Measurements from ENCODE around the gene SPPL2B.
"Not testable (repeated sequence)": the region's sequence is repeated elsewhere in the genome, so short reads cannot be mapped to it uniquely, and the experiment has no call there.

Gene SPPL2B

GRCh38 chr19:2338751-2339643, 10.5 kb downstream of the SPPL2B start:
- DNase-seq = no peak

- no peak for DNase-seq
These were observed 11.3 kb downstream of the SPPL2B start for GRCh38 chr19:2339644-2340310.

GRCh38 chr19:2340496-2341243, 12.2 kb downstream of the SPPL2B start:
- no peak for DNase-seq

GRCh38 chr19:2341244-2341751, 12.8 kb downstream of the SPPL2B start:
- DNase-seq = no peak

GRCh38 chr19:2341982-2342381, 13.5 kb downstream of the SPPL2B start:
- DNase-seq = no peak

- DNase-seq = no peak
These were observed 14.3 kb downstream of the SPPL2B start for GRCh38 chr19:2342656-2343288.

- no peak for DNase-seq
These were observed 15.0 kb downstream of the SPPL2B start for GRCh38 chr19:2343289-2343982.

- no peak for DNase-seq
These were observed 15.9 kb downstream of the SPPL2B start for GRCh38 chr19:2344381-2344870.

GRCh38 chr19:2345076-2345475, 16.6 kb downstream of the SPPL2B start:
- DNase-seq = no peak

GRCh38 chr19:2345794-2346663, 17.5 kb downstream of the SPPL2B start:
- DNase-seq = no peak

GRCh38 chr19:2349818-2350217, 21.3 kb downstream of the SPPL2B start:
- DNase-seq = not testable (repeated sequence)

GRCh38 chr19:2350656-2351055, 22.2 kb downstream of the SPPL2B start:
- DNase-seq = no peak

- no peak for DNase-seq
These were observed 23.1 kb downstream of the SPPL2B start for GRCh38 chr19:2351591-2351990.

- DNase-seq = no peak
These were observed 23.6 kb downstream of the SPPL2B start for GRCh38 chr19:2352121-2352520.

- no peak for DNase-seq
These were observed 24.8 kb downstream of the SPPL2B start for GRCh38 chr19:2353159-2353886.

- DNase-seq = no peak
These were observed 25.6 kb downstream of the SPPL2B start for GRCh38 chr19:2353887-2354592.

GRCh38 chr19:2354670-2355069, 26.2 kb downstream of the SPPL2B start:
- DNase-seq = no peak

GRCh38 chr19:2355168-2356035, 26.9 kb downstream of the SPPL2B start:
- no peak for DNase-seq

Data from NCI-H1092 treated with DMSO at 0.1 percent for 48 hours (cell line).